Activated CD4-positive, alpha-beta memory T cell treated with anti-CD3 and anti-CD28 coated beads for 36 hours (primary cell): ENCODE measurements around the gene LSM10. TPM values are rescaled to one million over a fixed set of nuclear protein-coding genes. Genes with fewer than 3 reads are reported as not detected.
A peak's percentile ranks its signal among the peaks of the same experiment; 100 is the strongest.

Experiments
- CTCF ChIA-PET: fragments of 350-600 bp; sonication (Branson Sonifier 250); formaldehyde crosslinking; loops from one replicate; lab custom pipeline; 2021; ENCODE audit warnings: antibody characterized with exemption, inconsistent platforms; lab: Charles Lee
- POLR2A ChIA-PET: fragments of 350-600 bp; sonication (Branson Sonifier 250); formaldehyde crosslinking; loops from one replicate; lab custom pipeline; 2021; ENCODE audit warnings: antibody characterized with exemption; lab: Charles Lee
- DNase-seq: peaks from one replicate; pipeline ENCODE4 v3.0.0-alpha.2; 2020
- H3K27ac Mint-ChIP-seq: one replicate; pipeline ENCODE4 v1.8.0; 2021; ENCODE audit warnings: mixed read lengths
- H3K27me3 Mint-ChIP-seq: one replicate; pipeline ENCODE4 v1.8.0; 2021; ENCODE audit warnings: mixed read lengths
- H3K36me3 Mint-ChIP-seq: one replicate; pipeline ENCODE4 v1.8.0; 2021; ENCODE audit warnings: mixed read lengths
- H3K4me1 Mint-ChIP-seq: one replicate; pipeline ENCODE4 v1.8.0; 2021; ENCODE audit warnings: low read depth, mixed read lengths
- H3K4me3 Mint-ChIP-seq: one replicate; pipeline ENCODE4 v1.8.0; 2021; ENCODE audit warnings: mild to moderate bottlenecking, mixed read lengths
- H3K9me3 Mint-ChIP-seq: one replicate; pipeline ENCODE4 v1.8.0; 2021; ENCODE audit warnings: mixed read lengths
- intact Hi-C: fragments of 100-400 bp; cut with micrococcal nuclease; formaldehyde crosslinking; loops from one replicate; pipeline ENCODE4 v1.15.1; 2023
- total RNA-seq, 2 experiments: library from RNA; stranded (reverse); gene quantifications; one replicate each; pipeline ENCODE4 v1.2.3, GENCODE V29; 2021

Gene LSM10
- total RNA-seq, 2 experiments from 2014 or later: 46.0 to 47.0 TPM

GRCh38 chr1:36365381-36365780 is 32.3 kb downstream of the LSM10 start:
- no peak overlapping the region for H3K4me3 Mint-ChIP-seq
- H3K9me3 Mint-ChIP-seq: no peaks in the 10 kb centered on the region
- H3K36me3 Mint-ChIP-seq: peaks cover 7% of the 10 kb centered on the region
- ChIA-PET POLR2A (no interaction called here), CTCF (interaction anchor here (1.3 to 6.6 kb wide), 2 partner anchors 22 to 23 kb away, joined by 6 to 66 read pairs; partner anchors contain the start of gene STK40)
- no peaks in the 10 kb centered on the region for H3K27me3 Mint-ChIP-seq
- H3K27ac Mint-ChIP-seq: peak overlapping the region; percentile 95
- H3K4me1 Mint-ChIP-seq: peaks cover 53% of the 10 kb centered on the region
- no peak for DNase-seq
- intact Hi-C loops: no loop called here

DNA sequence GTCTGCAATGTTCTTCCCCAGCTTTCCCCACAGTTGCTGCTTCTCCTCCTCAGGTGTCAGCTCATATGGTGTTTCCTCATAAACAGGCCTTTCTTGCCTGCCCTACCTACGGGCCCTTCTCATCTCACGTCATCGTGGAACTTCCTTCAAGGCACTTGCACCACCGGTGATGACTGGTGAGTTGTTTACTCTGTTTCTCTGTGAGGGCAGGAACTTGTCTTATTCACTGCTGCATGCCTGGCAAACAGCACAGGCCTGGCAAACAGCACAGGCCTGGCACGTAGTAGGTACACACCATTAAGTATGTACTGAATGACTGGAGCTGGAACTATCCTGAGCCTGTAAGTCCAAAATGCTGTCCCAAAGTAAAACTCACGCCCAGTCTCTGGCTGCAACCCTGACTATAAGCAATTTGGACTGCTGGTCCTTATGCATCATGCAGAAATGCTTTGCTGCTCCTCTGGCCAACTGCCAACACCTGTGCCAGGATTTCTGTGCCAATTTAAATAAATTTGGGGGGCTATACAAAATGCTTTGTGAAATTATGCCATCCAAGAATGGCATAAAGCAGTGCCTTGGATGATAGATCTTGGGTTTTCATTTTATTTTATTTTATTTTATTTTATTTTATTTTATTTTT is 37.7 kb downstream of the LSM10 start:
- intact Hi-C loops: no loop called here
- peak overlapping the region; percentile 84 for H3K27ac Mint-ChIP-seq
- POLR2A ChIA-PET: interaction anchor here (1.6 to 2.1 kb wide), 2 partner anchors 27 to 37 kb away, joined by 4 to 6 read pairs; no protein-coding TSS in a partner anchor
- no peaks in the 10 kb centered on the region for H3K27me3 Mint-ChIP-seq
- peaks cover 21% of the 10 kb centered on the region for H3K4me1 Mint-ChIP-seq
- peaks cover 25% of the 10 kb centered on the region for H3K36me3 Mint-ChIP-seq
- no peak overlapping the region for H3K4me3 Mint-ChIP-seq
- H3K9me3 Mint-ChIP-seq: no peaks in the 10 kb centered on the region
- DNase-seq: peak; percentile 57
- CTCF ChIA-PET: interaction anchor here (1.3 to 3.1 kb wide), 4 partner anchors 9 to 210 kb away, joined by 5 to 14 read pairs (median 8); no protein-coding TSS in a partner anchor

DNA sequence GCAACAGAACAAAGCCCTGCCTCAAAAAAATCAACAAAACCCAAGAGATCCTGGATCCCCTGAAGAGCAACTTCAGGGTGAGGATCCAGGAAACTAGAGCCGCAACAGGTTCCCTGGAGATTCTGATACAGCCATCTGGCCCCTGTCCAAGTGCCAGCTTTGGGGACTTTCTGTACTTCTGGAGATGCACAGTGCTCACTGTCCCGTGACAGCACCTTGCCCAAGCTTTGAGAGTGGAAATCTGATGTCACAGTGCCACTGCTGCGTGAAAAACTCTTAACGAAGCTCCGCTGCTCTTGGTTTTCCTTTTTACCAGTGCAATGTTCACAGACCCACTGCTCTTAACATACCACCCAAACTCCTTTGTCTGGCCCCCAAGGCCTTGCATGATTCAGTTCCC is 38.3 kb downstream of the LSM10 start:
- no peak for DNase-seq
- Mint-ChIP-seq H3K36me3 (peaks cover 25% of the 10 kb centered on the region), H3K27ac (peak overlapping the region; percentile 84), H3K4me3 (no peak overlapping the region), H3K9me3 (no peaks in the 10 kb centered on the region), H3K27me3 (no peaks in the 10 kb centered on the region), H3K4me1 (peaks cover 20% of the 10 kb centered on the region)
- ChIA-PET CTCF (interaction anchor here (1.3 to 3.1 kb wide), 3 partner anchors 10 to 209 kb away, joined by 5 to 14 read pairs (median 11); no protein-coding TSS in a partner anchor), POLR2A (interaction anchor here (1.6 to 2.1 kb wide), 2 partner anchors 27 to 38 kb away, joined by 4 to 6 read pairs; no protein-coding TSS in a partner anchor)
- intact Hi-C loops: no loop called here

- Mint-ChIP-seq H3K4me3 (no peak overlapping the region), H3K36me3 (peaks cover 29% of the 10 kb centered on the region), H3K9me3 (no peaks in the 10 kb centered on the region), H3K27me3 (no peaks in the 10 kb centered on the region), H3K4me1 (peaks cover 20% of the 10 kb centered on the region), H3K27ac (peak overlapping the region; percentile 84)
- intact Hi-C loops: no loop called here
- ChIA-PET CTCF (interaction anchor here (2.8 to 3.1 kb wide), 2 partner anchors 10 to 16 kb away, joined by 11 to 14 read pairs; no protein-coding TSS in a partner anchor), POLR2A (no interaction called here)
- no peak for DNase-seq
Measured at GRCh38 chr1:36358514-36359084, 39.1 kb downstream of the LSM10 start.

- ChIA-PET CTCF (interaction anchor here (1.0 to 3.5 kb wide), 3 partner anchors 12 to 64 kb away, joined by 4 to 22 read pairs (median 8); no protein-coding TSS in a partner anchor), POLR2A (interaction anchor here (1.2 kb wide), 1 partner anchor 29 kb away, joined by 4 read pairs; no protein-coding TSS in a partner anchor)
- peaks cover 22% of the 10 kb centered on the region for H3K36me3 Mint-ChIP-seq
- no peaks in the 10 kb centered on the region for H3K9me3 Mint-ChIP-seq
- no peak overlapping the region for H3K27ac Mint-ChIP-seq
- H3K27me3 Mint-ChIP-seq: no peaks in the 10 kb centered on the region
- no peak overlapping the region for H3K4me3 Mint-ChIP-seq
- peaks cover 32% of the 10 kb centered on the region for H3K4me1 Mint-ChIP-seq
- intact Hi-C loops: no loop called here
- DNase-seq: no peak
Measured at GRCh38 chr1:36355811-36356210, 41.9 kb downstream of the LSM10 start.

DNA sequence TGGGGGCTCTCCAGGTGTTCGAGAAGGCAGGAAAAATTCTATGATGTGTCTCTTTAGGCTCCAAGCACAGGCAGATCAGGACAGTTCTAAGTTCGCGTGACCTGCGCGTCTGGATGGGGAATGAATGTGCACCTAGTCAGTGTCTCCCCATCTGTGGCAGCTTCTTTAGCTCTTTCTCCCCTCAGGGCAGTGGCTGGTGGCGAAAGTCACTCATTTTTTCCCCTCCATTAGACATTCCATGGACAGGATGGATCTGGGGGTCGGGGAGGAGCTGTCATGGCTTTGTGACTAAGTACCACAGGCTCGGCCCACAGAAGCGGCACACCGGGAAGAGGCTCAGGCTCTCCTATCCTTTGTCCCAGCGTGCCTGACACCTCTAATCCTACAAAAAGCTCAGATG is 43.2 kb downstream of the LSM10 start:
- H3K27ac Mint-ChIP-seq: no peak overlapping the region
- intact Hi-C loops: no loop called here
- H3K36me3 Mint-ChIP-seq: peaks cover 18% of the 10 kb centered on the region

GRCh38 chr1:36352910-36353878 is 44.5 kb downstream of the LSM10 start:
- DNase-seq: no peak
- Mint-ChIP-seq H3K36me3 (peaks cover 23% of the 10 kb centered on the region), H3K9me3 (no peaks in the 10 kb centered on the region), H3K4me1 (peaks cover 32% of the 10 kb centered on the region), H3K27ac (no peak overlapping the region), H3K4me3 (no peak overlapping the region), H3K27me3 (no peaks in the 10 kb centered on the region)
- intact Hi-C loops: no loop called here
- ChIA-PET POLR2A (no interaction called here), CTCF (interaction anchor here (0.8 to 5.0 kb wide), 3 partner anchors 10 to 203 kb away, joined by 3 to 39 read pairs (median 3); no protein-coding TSS in a partner anchor)

More for the DNA sequence above, 43.2 kb downstream of the LSM10 start:
- DNase-seq: no peak
- H3K4me1 Mint-ChIP-seq: peaks cover 35% of the 10 kb centered on the region
- CTCF ChIA-PET: interaction anchor here (3.5 kb wide), 1 partner anchor 13 kb away, joined by 22 read pairs; no protein-coding TSS in a partner anchor
- H3K27me3 Mint-ChIP-seq: no peaks in the 10 kb centered on the region
- H3K4me3 Mint-ChIP-seq: no peak overlapping the region
- POLR2A ChIA-PET: interaction anchor here (0.8 kb wide), 1 partner anchor 30 kb away, joined by 3 read pairs; no protein-coding TSS in a partner anchor
- no peaks in the 10 kb centered on the region for H3K9me3 Mint-ChIP-seq

- ChIA-PET POLR2A (no interaction called here), CTCF (interaction anchor here (1.0 to 5.0 kb wide), 3 partner anchors 8 to 16 kb away, joined by 3 to 39 read pairs (median 5); no protein-coding TSS in a partner anchor)
- DNase-seq: no peak
- H3K27ac Mint-ChIP-seq: no peak overlapping the region
- no peaks in the 10 kb centered on the region for H3K27me3 Mint-ChIP-seq
- peaks cover 25% of the 10 kb centered on the region for H3K36me3 Mint-ChIP-seq
- intact Hi-C loops: no loop called here
- no peaks in the 10 kb centered on the region for H3K9me3 Mint-ChIP-seq
- H3K4me3 Mint-ChIP-seq: no peak overlapping the region
- H3K4me1 Mint-ChIP-seq: peaks cover 32% of the 10 kb centered on the region
Measured at GRCh38 chr1:36352125-36352909, 45.4 kb downstream of the LSM10 start.

- intact Hi-C loops: loop anchor here (2.0 kb wide), 1 partner anchor 69 kb away; no protein-coding TSS in a partner anchor
- ChIA-PET CTCF (interaction anchor here (0.6 to 5.0 kb wide), 9 partner anchors 9 to 202 kb away, joined by 3 to 39 read pairs (median 4); partner anchors contain the start of gene TRAPPC3), POLR2A (interaction anchor here (1.1 to 1.7 kb wide), 2 partner anchors 16 to 35 kb away, joined by 4 to 6 read pairs; no protein-coding TSS in a partner anchor)
- no peaks in the 10 kb centered on the region for H3K27me3 Mint-ChIP-seq
- H3K27ac Mint-ChIP-seq: peak overlapping the region; percentile 73
- H3K4me1 Mint-ChIP-seq: peaks cover 32% of the 10 kb centered on the region
- H3K4me3 Mint-ChIP-seq: no peak overlapping the region
- H3K36me3 Mint-ChIP-seq: peaks cover 24% of the 10 kb centered on the region
- H3K9me3 Mint-ChIP-seq: no peaks in the 10 kb centered on the region
- DNase-seq: no peak
Measured at GRCh38 chr1:36351227-36351977, 46.3 kb downstream of the LSM10 start.
